ENCODE measurements around the gene BMPR1B. TPM values are rescaled to one million over a fixed set of nuclear protein-coding genes. Genes with fewer than 3 reads are reported as not detected.
"Not testable (repeated sequence)": the region's sequence is repeated elsewhere in the genome, so short reads cannot be mapped to it uniquely, and the experiment has no call there.

The BMPR1B gene
- total RNA-seq, 1 donor from 2014 or later = 5.3 TPM

- no peak for DNase-seq (ENCODE audit: low spot score)
Measured at GRCh38 chr4:94833394-94833793, 75.6 kb downstream of the BMPR1B start.

- no peak for DNase-seq (ENCODE audit: low spot score)
Measured at GRCh38 chr4:94834501-94834900, 76.7 kb downstream of the BMPR1B start.

- DNase-seq (ENCODE audit: low spot score) = not testable (repeated sequence)
Measured at GRCh38 chr4:94841166-94841863, 83.6 kb downstream of the BMPR1B start.

GRCh38 chr4:94841864-94842221, 84.1 kb downstream of the BMPR1B start:
- DNase-seq (ENCODE audit: low spot score) = no peak

GRCh38 chr4:94843216-94843615, 85.5 kb downstream of the BMPR1B start:
- no peak for DNase-seq (ENCODE audit: low spot score)

GRCh38 chr4:94848326-94848725, 90.6 kb downstream of the BMPR1B start:
- DNase-seq (ENCODE audit: low spot score) = no peak

- DNase-seq (ENCODE audit: low spot score) = no peak
Measured at GRCh38 chr4:94849901-94850300, 92.1 kb downstream of the BMPR1B start.

- DNase-seq (ENCODE audit: low spot score) = no peak
Measured at GRCh38 chr4:94852616-94853015, 94.9 kb downstream of the BMPR1B start.

- no peak for DNase-seq (ENCODE audit: low spot score)
Measured at GRCh38 chr4:94856030-94856429, 98.3 kb downstream of the BMPR1B start.

GRCh38 chr4:94870146-94870545, 112.4 kb downstream of the BMPR1B start:
- DNase-seq (ENCODE audit: low spot score) = no peak

GRCh38 chr4:94871644-94872305, 114.0 kb downstream of the BMPR1B start:
- DNase-seq (ENCODE audit: low spot score) = no peak

GRCh38 chr4:94877973-94878372, 120.2 kb downstream of the BMPR1B start:
- no peak for DNase-seq (ENCODE audit: low spot score)

GRCh38 chr4:94880956-94881355, 123.2 kb downstream of the BMPR1B start:
- no peak for DNase-seq (ENCODE audit: low spot score)

- DNase-seq (ENCODE audit: low spot score) = no peak
Measured at GRCh38 chr4:94882756-94883155, 125.0 kb downstream of the BMPR1B start.

GRCh38 chr4:94887027-94887426, 129.3 kb downstream of the BMPR1B start:
- DNase-seq (ENCODE audit: low spot score) = no peak

GRCh38 chr4:94889523-94889922, 131.8 kb downstream of the BMPR1B start:
- DNase-seq (ENCODE audit: low spot score) = no peak

GRCh38 chr4:94889946-94890345, 132.2 kb downstream of the BMPR1B start:
- no peak for DNase-seq (ENCODE audit: low spot score)

GRCh38 chr4:94890579-94890978, 132.8 kb downstream of the BMPR1B start:
- DNase-seq (ENCODE audit: low spot score) = no peak

- DNase-seq (ENCODE audit: low spot score) = no peak
Measured at GRCh38 chr4:94892051-94892450, 134.3 kb downstream of the BMPR1B start.

GRCh38 chr4:94895081-94895480, 137.3 kb downstream of the BMPR1B start:
- DNase-seq (ENCODE audit: low spot score) = no peak

- DNase-seq (ENCODE audit: low spot score) = no peak
Measured at GRCh38 chr4:94897023-94897422, 139.3 kb downstream of the BMPR1B start.

GRCh38 chr4:94905511-94905910, 147.8 kb downstream of the BMPR1B start:
- no peak for DNase-seq (ENCODE audit: low spot score)

GRCh38 chr4:94909645-94910044, 151.9 kb downstream of the BMPR1B start:
- no peak for DNase-seq (ENCODE audit: low spot score)

- no peak for DNase-seq (ENCODE audit: low spot score)
Measured at GRCh38 chr4:94911106-94911505, 153.4 kb downstream of the BMPR1B start.
